HL-60/S4 treated with retinoic acid at 250 ng/mL for 4 days and 3 days (cell line): ENCODE measurements around the gene COQ7.

Experiments used
- in situ Hi-C: fragments of 300-500 bp; cut with MboI; formaldehyde crosslinking; loops from 2 replicates; pipeline ENCODE4 v1.7.0; 2022; ENCODE audit warnings: low sequenced_read_pairs

Gene COQ7

GRCh38 chr16:19085679-19086200 lies 18.3 kb downstream of the COQ7 start:
- in situ Hi-C loops: loop anchor here (10.0 to 25.0 kb wide), 2 partner anchors 289 to 427 kb away; partner anchors contain the start of genes CCP110 and GDE1

DNA sequence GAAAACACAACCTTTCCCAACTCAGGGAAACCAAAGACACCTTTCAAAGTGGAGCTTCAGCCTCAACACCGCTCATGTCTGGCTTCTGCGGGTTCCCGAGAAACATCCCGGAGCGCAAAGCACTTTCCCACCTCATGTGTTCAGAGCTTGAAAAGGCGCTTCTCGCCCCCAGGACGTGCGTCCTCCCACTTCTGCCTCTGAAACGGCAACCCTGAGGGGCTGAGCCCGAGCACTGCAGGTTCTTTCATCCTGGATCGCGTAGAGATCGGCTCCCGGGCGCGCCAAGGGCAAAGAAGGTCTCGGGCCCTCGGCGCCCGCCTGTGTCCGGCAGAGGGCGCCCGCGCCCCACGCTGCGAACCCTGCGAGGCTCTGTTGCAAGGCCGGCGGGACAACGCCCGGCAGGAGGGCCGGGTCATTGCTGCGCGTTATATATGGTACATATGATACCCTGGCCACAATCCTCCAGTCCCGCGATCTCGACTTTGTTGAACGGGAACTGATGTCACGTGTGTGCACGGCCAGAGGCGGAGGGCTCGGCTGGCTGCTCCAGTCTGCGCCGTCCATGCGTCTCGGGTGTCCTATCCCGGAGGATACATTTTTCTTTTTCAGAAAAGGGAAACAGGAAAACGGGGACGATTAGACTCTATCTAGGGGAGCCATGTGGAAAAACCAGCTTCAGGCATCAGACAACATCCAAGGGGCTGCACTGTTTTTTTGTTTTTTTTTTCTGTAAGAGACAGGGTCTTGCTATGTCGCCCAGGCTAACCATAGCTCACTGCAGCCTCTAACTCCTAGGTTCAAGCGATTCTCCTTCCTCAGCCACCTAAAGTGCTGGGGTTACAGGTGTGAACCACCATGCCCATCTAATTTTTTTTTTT lies 19.1 kb downstream of the COQ7 start:
- in situ Hi-C loops: loop anchor here (10.0 to 25.0 kb wide), 2 partner anchors 288 to 426 kb away; partner anchors contain the start of genes CCP110 and GDE1

DNA sequence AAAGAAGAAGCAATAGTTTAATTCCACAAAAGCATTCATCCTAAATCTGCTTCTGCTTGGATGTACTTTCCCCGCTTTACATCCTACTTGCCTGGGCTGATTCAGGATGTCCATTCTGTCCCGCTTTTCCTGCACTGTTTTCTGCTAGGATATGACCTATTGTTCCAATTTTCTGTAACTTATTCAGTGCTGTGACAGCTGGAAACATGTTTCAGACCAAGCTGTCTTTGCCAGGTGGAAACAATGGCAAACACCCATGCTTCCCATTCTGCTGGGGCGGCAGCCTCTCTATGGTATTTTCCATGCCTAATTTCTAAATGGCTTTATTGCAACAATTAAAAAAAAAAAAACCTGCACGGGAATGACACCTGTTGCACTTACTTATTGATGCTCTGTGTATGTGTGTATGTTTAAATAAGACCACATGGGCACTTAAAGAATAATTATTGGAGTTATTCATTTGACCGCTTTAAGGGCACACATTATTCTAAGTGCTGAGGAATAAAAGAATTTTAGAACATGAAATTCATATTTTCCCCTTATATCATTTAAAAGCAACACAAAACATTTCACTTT lies 21.0 kb downstream of the COQ7 start:
- in situ Hi-C loops: loop anchor here (10.0 to 25.0 kb wide), 2 partner anchors 286 to 424 kb away; partner anchors contain the start of genes CCP110 and GDE1

GRCh38 chr16:19089410-19089955 lies 22.1 kb downstream of the COQ7 start:
- in situ Hi-C loops: loop anchor here (10.0 to 25.0 kb wide), 2 partner anchors 285 to 423 kb away; partner anchors contain the start of genes CCP110 and GDE1

DNA sequence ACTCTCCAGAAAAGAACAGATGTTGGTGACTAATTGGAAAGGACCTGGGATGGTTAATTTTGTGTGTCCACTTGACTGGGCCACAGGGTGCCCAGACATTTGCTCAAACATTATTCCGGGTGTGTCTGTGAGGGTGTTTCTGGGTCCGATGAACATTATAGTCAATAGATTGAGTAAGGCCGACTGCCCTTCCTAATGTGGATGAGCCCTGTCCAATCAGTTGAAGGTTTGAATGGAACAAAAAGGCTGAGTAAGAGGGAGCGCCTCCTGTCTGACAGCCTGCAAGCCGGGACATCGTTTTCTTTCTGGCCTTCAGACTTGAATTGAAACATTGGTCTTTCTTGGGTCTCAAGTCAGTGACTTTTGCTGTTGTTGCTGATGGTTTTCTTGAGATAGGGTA lies 23.5 kb downstream of the COQ7 start:
- in situ Hi-C loops: loop anchor here (25.0 kb wide), 1 partner anchor 421 kb away; the partner anchor contains the start of genes CCP110 and GDE1

GRCh38 chr16:19092653-19093410 lies 25.4 kb downstream of the COQ7 start:
- in situ Hi-C loops: loop anchor here (25.0 kb wide), 1 partner anchor 419 kb away; the partner anchor contains the start of genes CCP110 and GDE1

DNA sequence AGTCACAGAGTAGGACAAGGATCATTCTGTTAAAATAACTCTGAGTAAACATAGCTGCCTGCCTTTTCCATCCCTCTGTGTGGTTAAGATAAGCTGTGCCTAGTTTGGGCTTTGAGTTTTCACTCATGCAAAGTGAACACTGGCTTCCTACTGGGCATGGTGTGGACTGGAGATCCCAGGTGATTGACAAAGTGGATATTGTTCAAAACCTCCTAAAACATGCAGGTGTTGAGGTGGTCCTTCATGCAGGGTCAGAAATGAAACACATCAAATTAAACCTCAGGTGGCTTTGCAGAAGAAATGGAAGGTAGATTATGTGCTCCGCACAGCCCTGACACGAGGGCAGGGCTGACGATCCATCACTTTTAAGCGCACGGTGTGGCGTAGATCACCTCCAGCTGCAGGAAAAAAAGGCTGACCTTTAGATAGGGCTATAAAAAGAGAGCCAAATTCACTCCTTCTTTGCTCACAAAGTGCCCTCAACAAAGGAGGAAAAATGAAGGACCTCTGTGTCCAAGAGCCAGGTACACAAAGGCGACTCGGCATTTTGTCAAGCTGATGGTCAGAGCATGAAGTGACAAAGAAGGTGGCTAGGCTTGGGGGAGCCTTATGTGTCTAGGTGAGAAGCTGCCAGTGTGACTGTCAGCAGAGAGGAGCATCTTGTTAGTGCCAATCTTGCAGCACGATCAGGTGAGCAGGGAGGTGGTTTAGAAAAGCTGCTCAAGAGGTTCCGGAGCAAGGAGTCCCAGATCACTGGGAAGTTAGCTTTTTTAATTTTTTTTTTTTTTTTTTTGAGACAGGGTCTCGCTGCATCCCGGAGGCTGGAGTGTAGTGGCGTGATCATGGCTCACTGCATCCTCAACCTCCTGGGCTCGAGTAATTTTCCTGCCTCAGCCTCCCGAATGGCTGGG lies 26.5 kb downstream of the COQ7 start:
- in situ Hi-C loops: loop anchor here (25.0 kb wide), 1 partner anchor 418 kb away; the partner anchor contains the start of genes CCP110 and GDE1

DNA sequence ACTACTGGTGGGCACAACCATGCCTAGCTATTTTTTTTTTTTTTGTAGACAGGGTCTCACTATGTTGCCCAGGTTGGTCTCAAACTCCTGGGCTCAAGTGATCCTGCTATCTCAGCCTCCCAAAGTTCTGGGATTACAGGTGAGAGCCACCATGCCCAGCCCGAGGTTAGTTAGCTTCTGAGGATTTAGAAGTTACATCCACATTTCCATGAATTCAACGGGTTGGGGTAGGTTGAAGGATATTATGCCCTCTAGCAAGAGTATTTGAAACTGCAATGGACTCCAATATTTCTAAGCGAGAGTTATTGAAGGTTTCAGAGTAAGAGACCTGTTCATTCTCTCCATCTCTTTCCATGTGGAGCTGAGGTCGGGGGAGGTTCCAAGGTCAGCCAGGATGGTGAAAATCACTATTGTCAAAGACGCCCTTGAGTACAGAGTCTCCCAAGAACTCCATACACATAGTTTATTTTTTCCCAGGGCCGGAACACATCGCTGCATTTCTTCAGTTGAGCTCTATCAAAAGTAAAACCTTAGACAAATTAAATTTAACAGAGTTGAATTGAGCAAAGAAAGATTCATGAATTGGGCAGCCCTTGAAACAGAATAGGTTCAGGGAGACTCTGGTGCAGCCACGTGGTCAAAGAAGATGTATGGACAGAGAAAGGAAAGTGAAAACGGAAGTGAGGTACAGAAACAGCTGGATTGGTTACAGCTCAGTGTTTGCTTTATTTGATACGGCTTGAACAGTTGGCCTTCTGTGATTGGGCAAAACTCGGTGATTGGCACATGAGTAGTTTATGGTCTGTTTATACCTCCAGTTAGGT lies 27.3 kb downstream of the COQ7 start:
- in situ Hi-C loops: loop anchor here (25.0 kb wide), 1 partner anchor 418 kb away; the partner anchor contains the start of genes CCP110 and GDE1

- in situ Hi-C loops: loop anchor here (25.0 kb wide), 1 partner anchor 417 kb away; the partner anchor contains the start of genes CCP110 and GDE1
These were observed 28.2 kb downstream of the COQ7 start for GRCh38 chr16:19095654-19096053.

GRCh38 chr16:19098173-19098572 lies 30.8 kb downstream of the COQ7 start:
- in situ Hi-C loops: loop anchor here (25.0 kb wide), 1 partner anchor 414 kb away; the partner anchor contains the start of genes CCP110 and GDE1

DNA sequence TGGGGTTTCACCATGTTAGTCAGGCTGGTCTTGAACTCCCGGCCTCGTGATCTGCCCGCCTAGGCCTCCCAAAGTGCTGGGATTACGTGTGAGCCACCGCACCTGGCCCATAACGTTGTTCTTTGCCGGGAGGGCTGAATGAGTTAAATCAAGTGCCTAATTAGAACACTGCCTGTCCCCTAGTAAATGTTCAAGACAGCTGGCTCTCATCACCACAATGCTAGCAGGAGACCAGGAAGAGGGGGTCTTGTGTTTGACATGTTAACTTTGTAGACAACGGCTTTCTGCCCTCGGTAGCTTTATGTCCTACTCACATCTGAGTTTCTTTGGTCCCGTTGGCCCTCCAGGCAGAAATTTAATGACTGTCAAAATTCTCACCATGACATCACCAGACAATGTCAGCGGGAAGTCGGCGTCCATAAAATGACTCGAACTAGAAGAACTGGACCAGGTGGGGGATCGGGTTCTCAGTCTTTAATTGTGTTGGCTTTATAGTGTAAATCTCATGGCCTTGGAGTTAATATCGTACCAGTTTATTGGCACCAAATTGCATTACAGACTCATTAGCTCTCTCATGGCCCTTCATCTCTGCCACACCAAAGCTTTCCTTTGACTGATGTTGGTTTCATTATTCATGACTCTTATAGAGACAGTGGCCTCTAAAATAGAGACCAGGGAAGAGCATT lies 34.9 kb downstream of the COQ7 start:
- in situ Hi-C loops: no loop called here

- in situ Hi-C loops: no loop called here
These were observed 37.2 kb downstream of the COQ7 start for GRCh38 chr16:19104607-19105006.

- in situ Hi-C loops: no loop called here
These were observed 37.7 kb downstream of the COQ7 start for GRCh38 chr16:19105131-19105530.

DNA sequence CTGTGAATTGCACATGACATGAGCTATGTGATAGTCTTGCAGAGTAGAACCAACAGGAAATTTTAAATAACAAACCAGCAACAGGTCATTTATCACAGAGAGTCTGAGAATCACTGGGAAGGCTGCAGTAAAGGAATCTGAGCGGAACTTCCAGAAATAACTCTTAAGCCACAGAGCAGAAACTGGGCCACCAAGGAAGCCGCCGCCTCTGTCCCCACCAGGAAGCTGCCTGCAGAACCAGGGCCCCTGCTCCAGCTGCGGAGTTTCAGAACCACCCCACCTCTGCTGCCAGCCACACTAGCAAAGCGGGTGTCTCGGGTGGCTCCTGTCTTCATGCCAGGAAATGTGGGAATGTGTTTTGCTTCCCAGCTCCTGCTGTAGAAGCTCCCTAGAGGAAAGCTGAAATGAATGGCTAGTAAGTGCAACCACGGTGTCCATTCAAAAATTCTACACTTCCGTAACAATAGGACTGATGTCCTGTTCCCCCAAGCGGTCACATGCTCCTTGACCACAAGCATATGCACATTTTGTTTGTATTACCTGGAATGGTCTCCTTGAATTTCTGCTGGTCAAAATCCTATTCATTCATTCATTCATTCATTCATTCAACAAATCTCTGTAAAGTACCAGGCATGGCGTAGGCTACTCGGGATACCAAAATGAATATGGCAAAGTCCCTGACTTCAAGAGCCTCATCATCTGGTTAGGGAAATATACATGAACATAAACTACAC lies 38.6 kb downstream of the COQ7 start:
- in situ Hi-C loops: no loop called here

GRCh38 chr16:19106625-19107020 lies 39.2 kb downstream of the COQ7 start:
- in situ Hi-C loops: no loop called here

DNA sequence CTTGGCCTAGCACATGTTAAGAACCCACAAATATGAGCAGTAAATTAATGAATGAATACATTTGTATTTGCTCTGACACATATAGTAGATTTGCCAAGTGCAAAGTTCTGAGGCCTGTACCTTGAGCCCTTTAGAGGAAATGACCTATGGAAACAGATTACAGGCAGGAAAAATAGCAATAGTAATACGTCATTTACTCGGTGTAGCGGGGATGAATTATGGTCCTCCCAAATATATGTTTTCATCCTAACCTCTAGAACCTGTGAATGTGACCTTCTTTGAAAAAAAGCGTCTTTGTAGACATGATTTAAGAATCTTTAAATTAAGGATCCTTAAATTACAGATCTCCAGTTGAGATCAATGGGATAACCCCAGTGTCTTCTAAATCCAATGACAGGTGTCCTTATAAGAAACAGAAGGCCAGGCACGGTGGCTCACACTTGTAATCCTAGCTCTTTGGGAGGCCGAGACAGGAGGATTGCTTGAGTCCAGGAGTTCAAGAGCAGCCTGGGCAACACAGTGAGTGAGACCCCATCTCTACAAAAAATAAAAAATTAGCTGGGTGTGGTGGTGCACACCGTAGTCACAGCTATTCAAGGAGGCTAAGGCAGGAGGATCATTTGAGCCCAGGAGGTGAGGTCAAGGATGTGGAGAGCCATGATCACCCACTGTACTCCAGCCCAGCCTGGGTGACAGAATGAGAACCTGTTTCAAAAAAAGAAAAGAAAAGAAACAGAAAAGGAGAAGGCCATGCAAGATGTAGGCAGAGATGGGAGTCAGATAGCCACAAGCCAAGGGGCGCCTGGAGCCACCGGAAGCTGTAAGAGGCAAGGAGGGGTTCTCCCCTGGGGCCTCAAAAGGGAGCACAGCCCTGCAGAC lies 41.2 kb downstream of the COQ7 start:
- in situ Hi-C loops: no loop called here
